Measurements from ENCODE around the gene LNP1. TPM values are rescaled to one million over a fixed set of nuclear protein-coding genes. Genes with fewer than 3 reads are reported as not detected.

Gene LNP1
- total RNA-seq, 1 experiment from 2014 or later = 1.2 TPM

- Mint-ChIP-seq H3K9me3 (ENCODE audit: unreplicated experiment) (no peaks in the 10 kb centered on the region), H3K27ac (ENCODE audit: low read depth, unreplicated experiment) (no peak overlapping the region), H3K27me3 (ENCODE audit: insufficient read depth, unreplicated experiment) (no peaks in the 10 kb centered on the region), H3K36me3 (ENCODE audit: insufficient read depth, unreplicated experiment) (no peaks in the 10 kb centered on the region), H3K4me3 (ENCODE audit: unreplicated experiment) (no peak overlapping the region), H3K4me1 (ENCODE audit: insufficient read depth, unreplicated experiment) (peaks cover 10% of the 10 kb centered on the region)
- CTCF ChIA-PET = no interaction called here
- POLR2A ChIA-PET = no interaction called here
- no TSS peak for BruUV-seq (replicated peaks)
- no peak for DNase-seq (ENCODE audit: unreplicated experiment)
- TF ChIP-seq CTCF (IDR thresholded peaks at IDR 0.05; ENCODE audit: unreplicated experiment) = no peak
- intact Hi-C loops (cut with micrococcal nuclease) = no loop called here
These were observed 95.4 kb downstream of the LNP1 start for GRCh38 chr3:100496711-100497261.

- CTCF ChIA-PET = interaction anchor here (1.2 kb wide), 1 partner anchor 38 kb away, joined by 5 read pairs; no protein-coding TSS in a partner anchor
- Mint-ChIP-seq H3K4me1 (ENCODE audit: insufficient read depth, unreplicated experiment) (peaks cover 8% of the 10 kb centered on the region), H3K27me3 (ENCODE audit: insufficient read depth, unreplicated experiment) (no peaks in the 10 kb centered on the region), H3K9me3 (ENCODE audit: unreplicated experiment) (peaks cover 7% of the 10 kb centered on the region), H3K4me3 (ENCODE audit: unreplicated experiment) (no peak overlapping the region), H3K36me3 (ENCODE audit: insufficient read depth, unreplicated experiment) (no peaks in the 10 kb centered on the region), H3K27ac (ENCODE audit: low read depth, unreplicated experiment) (no peak overlapping the region)
- DNase-seq (ENCODE audit: unreplicated experiment) = no peak
- POLR2A ChIA-PET = no interaction called here
- no peak for TF ChIP-seq CTCF (IDR thresholded peaks at IDR 0.05; ENCODE audit: unreplicated experiment)
- intact Hi-C loops (cut with micrococcal nuclease) = no loop called here
- no TSS peak for BruUV-seq (replicated peaks)
These were observed 98.3 kb downstream of the LNP1 start for GRCh38 chr3:100499651-100500050.

- no peak for TF ChIP-seq CTCF (IDR thresholded peaks at IDR 0.05; ENCODE audit: unreplicated experiment)
- CTCF ChIA-PET = interaction anchor here (1.2 kb wide), 1 partner anchor 38 kb away, joined by 5 read pairs; no protein-coding TSS in a partner anchor
- no peak overlapping the region for H3K4me3 Mint-ChIP-seq (ENCODE audit: unreplicated experiment)
- H3K27me3 Mint-ChIP-seq (ENCODE audit: insufficient read depth, unreplicated experiment) = no peaks in the 10 kb centered on the region
- intact Hi-C loops (cut with micrococcal nuclease) = no loop called here
- peaks cover 8% of the 10 kb centered on the region for H3K4me1 Mint-ChIP-seq (ENCODE audit: insufficient read depth, unreplicated experiment)
- no TSS peak for BruUV-seq (replicated peaks)
- no peak overlapping the region for H3K27ac Mint-ChIP-seq (ENCODE audit: low read depth, unreplicated experiment)
- DNase-seq (ENCODE audit: unreplicated experiment) = no peak
- no peaks in the 10 kb centered on the region for H3K36me3 Mint-ChIP-seq (ENCODE audit: insufficient read depth, unreplicated experiment)
- POLR2A ChIA-PET = no interaction called here
- peaks cover 7% of the 10 kb centered on the region for H3K9me3 Mint-ChIP-seq (ENCODE audit: unreplicated experiment)
These were observed 99.1 kb downstream of the LNP1 start for GRCh38 chr3:100500320-100500880.

- peaks cover 7% of the 10 kb centered on the region for H3K9me3 Mint-ChIP-seq (ENCODE audit: unreplicated experiment)
- no peak overlapping the region for H3K4me3 Mint-ChIP-seq (ENCODE audit: unreplicated experiment)
- H3K4me1 Mint-ChIP-seq (ENCODE audit: insufficient read depth, unreplicated experiment) = peaks cover 6% of the 10 kb centered on the region
- no peak for TF ChIP-seq CTCF (IDR thresholded peaks at IDR 0.05; ENCODE audit: unreplicated experiment)
- peaks cover 6% of the 10 kb centered on the region for H3K36me3 Mint-ChIP-seq (ENCODE audit: insufficient read depth, unreplicated experiment)
- no peak for DNase-seq (ENCODE audit: unreplicated experiment)
- BruUV-seq (replicated peaks) = no TSS peak
- POLR2A ChIA-PET = no interaction called here
- no peaks in the 10 kb centered on the region for H3K27me3 Mint-ChIP-seq (ENCODE audit: insufficient read depth, unreplicated experiment)
- intact Hi-C loops (cut with micrococcal nuclease) = no loop called here
- no peak overlapping the region for H3K27ac Mint-ChIP-seq (ENCODE audit: low read depth, unreplicated experiment)
- CTCF ChIA-PET = interaction anchor here (0.8 to 0.9 kb wide), 2 partner anchors 12 to 14 kb away, joined by 4 read pairs; no protein-coding TSS in a partner anchor
These were observed 102.1 kb downstream of the LNP1 start for GRCh38 chr3:100503448-100503847.

Other genes starting within 250 kb of the LNP1 start
- 34.5 and 34.8 TPM in 2 replicates for gene TBC1D23, start 140.5 kb upstream of the LNP1 start, total RNA-seq (2022)
- 37.0 and 42.6 TPM in 2 replicates for gene NIT2, start 66.8 kb upstream of the LNP1 start, total RNA-seq (2022)
- 55.1 and 58.2 TPM in 2 replicates for gene TOMM70, start 450 bp upstream of the LNP1 start, total RNA-seq (2022)
- gene TMEM45A, start 91.1 kb downstream of the LNP1 start, total RNA-seq (2022) = 4.1 and 8.0 TPM in 2 replicates
- not detected in 2 replicates for gene ADGRG7, start 208.1 kb downstream of the LNP1 start, total RNA-seq (2022)